HG02588 (cell line): Measurements from ENCODE around the gene UST.
"Not testable (repeated sequence)": the region's sequence is repeated elsewhere in the genome, so short reads cannot be mapped to it uniquely, and the experiment has no call there.

Experiments
- ATAC-seq: cut with Tn5 transposase; IDR thresholded peaks from one replicate; pipeline ENCODE4 v1.9.1; 2021; ENCODE audit warnings: mild to moderate bottlenecking, moderate library complexity; ENCODE audit not compliant: unreplicated experiment

Gene UST

DNA sequence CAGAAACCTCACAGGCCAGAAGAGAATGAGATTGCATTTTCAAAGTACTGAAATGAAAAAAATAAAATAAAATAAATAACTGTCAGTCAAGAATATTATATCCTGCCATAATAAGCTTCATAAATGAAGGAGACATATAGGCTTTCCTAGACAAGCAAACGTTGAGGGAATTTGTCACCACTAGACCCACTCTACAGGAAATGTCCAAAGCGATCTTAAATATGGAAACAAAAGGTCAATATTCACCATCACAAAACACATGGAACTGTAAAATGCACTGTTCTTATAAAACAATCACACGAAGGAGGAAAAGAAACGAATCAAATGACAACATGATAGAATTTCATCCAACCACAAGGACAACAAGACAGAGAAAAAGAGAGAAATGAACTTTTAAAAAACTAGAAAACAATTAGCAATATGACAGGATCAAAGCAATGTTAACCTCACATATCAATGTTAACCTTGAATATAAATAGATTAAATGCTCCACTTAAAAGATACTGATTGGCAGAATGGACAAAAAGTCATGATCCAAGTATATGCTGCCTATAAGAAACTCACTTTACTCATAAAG is 352.0 kb downstream of the UST start:
- ATAC-seq: no peak

DNA sequence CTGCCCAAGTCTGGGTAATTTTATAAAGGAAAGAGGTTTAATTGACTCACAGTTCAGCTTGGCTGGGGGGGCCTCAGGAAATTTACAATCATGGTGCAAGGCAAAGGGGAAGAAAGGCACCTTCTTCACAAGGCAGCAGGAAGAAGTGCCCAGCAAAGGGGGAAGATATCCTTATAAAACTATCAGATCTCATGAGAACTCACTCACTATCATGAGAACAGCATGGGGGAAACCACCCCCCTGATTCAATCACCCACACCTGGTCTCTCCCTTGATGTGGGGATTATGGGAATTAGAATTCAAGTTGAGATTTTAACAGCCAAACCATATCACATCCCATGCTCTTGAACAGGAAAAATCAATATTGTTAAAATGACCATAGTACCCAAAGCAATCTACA is 355.5 kb downstream of the UST start:
- ATAC-seq: no peak

DNA sequence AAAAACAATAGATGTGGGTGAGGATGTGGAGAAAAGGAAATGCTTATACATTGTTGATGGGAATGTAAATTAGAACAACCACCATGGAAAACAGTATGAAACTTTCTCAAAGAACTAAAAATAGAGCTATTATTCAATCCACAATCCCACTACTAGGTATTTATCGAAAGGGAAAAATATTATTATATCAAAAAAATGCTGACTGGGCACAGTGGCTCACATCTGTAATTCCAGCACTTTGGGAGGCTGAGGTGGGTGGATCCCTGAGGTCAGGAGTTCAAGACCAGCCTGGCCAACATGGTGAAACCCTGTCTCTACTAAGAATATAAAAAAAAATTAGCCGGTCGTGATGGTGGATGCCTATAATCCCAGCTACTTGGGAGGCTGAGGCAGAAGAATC is 357.1 kb downstream of the UST start:
- not testable (repeated sequence) for ATAC-seq

DNA sequence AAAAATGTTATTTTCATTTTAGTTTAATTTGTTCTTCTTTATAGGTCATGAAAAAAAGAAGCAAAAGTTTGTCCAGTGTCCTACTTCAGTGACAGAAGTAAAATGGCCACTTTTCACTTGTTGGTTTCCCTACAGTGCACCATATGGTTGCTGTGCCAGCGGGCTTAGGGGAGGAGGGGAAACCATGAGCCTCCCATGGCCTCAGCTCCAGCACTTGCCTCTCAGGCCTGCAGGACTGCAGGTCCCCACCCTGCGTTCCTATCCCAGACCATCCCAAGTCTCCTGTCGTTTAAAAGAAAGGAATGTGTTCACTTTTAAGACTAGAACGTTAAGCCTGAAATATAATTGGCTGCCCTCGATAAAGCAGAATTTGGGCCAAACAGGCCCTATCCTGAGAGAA is 360.7 kb downstream of the UST start:
- no peak for ATAC-seq

DNA sequence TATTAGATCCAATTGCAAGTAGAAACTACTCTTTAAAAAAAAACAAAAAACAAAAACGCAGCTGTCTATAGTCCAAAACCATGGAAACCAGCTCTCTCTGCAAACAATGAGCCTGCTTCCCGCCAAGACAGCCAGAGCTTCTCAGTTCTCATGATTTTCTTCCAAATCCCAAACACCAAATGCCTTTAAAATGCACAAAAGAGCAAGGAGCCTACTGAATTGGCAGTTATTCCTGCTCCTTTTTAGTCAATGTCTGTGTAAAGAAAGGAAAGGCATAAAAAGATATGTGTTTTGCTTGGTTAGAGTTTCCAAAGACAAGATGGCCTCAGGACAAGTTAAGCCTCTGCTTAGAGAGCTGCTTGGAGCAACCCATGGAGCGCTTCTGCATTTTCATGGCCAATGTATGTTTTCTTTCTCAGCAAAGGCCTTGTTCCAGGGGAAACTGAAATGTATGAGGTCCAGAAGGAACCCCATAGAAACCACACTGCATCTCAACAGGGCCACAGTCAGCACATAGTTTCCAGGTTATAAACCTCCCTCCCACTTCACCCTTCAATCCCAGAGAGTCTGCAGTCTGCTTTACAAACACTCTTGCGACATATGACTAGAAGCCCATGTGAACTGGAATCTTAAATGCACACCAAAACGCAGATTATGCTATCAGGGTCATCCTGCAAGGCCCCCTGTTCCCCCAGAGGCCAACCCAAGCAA is 361.4 kb downstream of the UST start:
- no peak for ATAC-seq

DNA sequence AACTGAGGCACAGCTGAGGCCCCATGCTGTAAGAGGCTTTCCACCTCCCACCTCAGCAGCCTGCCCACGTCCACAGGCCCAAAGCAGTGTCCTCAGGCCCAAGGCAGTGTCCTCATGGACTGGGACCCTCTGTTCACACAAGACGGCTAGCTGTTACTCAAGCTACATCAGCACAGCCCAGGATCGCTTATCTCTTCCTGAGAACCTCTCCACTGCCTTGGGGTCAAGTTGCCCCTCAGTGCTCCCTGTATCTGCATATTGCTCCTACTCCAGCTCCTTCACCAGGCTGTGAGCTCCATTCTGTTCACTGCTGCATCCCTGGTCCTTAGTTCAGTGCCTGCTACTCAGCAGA is 361.9 kb downstream of the UST start:
- no peak for ATAC-seq

DNA sequence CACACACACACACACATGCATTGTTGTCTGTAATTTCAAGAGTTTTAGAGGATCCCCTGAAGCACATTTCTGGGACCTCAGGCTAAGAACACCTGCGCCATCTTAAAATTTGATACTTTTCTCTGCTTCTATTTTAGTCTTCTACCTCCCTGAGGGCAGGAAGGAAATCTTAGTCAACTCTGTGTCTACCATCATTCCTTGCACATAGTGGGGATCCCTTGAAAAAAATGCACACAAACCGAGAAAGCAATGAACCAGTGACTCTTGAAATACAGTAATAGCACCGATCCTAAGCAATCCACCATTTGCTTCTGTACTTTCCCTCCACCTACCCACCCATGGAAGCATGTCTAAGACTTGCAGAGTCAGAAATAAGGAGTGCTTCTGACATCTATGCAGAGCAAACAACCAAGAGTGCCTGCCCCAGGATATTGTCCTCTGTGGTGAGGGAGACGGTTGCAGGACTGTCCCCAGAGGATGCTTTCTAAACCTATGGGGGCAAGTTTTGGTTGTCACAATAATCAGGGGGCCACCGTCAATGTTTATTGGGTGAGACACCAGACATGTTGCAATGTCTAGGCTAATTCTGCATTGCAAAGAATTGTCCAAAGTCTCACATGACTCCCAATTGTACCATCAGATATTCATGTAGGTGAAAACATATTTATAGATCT is 362.7 kb downstream of the UST start:
- ATAC-seq: no peak

DNA sequence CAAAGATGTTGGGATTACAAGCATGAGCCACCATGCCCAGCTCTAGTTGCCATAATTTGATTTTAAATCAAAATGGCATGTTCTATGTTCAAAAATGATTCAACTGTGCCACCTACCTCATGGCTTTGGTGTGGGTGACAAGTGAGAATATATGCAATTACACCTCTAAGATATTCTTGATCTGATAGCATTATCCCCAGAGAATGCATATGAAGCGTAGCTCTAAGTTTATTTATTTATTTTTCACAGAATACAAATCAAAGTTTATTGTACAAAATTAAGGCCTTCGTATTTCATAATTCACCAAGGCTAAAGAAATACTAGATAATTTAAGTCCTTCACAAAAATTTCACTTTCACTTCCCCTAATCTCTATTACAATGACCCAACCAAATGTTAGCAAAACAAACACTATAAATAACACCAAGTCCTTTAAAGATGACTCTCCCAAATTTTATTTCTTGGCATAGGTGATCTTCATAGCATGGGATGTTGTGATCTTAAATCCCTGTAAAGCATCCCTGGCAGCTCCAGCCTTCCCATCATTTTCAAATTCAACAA is 364.8 kb downstream of the UST start:
- ATAC-seq: peak; percentile 41

DNA sequence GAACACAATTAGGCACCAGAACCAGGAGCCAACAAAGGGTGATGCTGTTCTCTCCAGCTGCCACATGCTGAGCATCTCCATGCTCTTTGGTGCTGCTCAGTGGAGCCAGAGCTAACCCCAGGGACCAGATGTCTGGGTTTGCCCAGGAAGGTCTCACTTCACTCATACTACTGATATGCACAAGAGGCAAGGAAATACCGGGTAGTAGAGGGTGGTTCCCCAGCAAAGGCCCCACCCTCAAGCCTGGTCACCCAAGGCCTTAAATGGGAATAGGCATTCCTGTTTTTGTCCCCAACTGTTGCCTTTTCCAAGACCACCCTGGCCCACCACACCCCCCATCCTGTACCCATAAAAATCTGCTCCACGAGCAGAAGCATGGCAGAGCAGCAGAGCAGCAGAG is 366.1 kb downstream of the UST start:
- ATAC-seq: peak; percentile 60

DNA sequence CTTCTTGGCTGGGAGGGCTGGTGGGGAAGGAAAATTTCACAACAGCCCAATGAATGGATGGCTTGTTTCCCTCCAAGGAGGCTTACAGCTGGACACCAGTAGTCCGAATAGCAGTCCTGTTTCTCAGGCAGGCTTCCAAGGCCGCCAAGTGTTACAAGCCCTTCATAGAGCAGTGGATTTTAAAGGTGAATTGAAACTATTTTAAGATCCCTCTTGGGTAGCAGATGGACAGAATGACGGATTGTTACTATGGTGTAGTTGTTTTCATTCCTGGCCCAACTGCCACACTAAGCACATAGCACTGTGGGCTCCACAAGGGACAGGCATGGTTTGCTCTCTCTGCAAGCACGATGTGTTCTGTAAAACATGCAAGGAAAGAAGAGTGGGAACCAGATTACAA is 367.3 kb downstream of the UST start:
- ATAC-seq: no peak

DNA sequence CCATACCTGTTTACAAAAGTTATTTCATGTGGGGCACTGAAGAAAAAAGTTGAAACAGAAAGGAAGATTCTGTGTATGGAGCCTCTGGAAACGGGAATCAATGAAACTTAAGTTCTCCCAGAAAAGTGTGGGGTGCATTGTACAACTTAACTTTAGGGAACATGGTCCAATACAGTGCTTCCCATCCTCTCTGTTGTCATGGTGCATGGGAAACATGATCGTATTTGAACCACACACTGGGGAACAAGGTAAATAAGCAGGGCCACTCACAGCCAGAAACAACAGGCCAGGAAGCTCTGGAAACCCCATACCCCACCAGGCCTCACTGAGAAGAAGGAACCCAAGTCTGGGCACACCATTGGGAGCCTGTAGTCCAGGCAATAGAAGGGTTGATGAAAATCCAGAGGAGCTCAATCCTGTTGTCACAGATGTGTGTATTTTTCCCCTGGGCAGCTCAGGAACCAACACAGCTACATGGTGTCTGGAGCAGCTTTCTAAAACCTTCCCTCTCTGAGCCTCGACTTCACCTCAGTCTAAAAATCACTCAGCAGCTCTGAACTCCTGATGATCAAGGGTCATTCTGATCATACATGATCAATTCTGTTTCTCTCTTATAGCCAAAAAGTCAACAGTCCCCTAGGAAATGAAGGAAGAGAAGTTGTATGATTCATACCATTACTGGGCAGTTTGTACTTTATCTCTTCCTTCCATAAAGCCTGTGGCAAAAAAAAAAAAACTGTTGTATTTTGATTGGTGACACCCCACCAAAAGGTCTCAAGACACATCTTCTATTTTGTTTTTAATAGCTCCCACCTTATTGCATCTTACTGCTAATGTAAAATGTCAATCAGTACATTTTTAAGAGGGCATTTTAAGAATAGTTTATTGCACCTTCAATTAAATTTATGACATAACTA is 372.2 kb downstream of the UST start:
- ATAC-seq: no peak

DNA sequence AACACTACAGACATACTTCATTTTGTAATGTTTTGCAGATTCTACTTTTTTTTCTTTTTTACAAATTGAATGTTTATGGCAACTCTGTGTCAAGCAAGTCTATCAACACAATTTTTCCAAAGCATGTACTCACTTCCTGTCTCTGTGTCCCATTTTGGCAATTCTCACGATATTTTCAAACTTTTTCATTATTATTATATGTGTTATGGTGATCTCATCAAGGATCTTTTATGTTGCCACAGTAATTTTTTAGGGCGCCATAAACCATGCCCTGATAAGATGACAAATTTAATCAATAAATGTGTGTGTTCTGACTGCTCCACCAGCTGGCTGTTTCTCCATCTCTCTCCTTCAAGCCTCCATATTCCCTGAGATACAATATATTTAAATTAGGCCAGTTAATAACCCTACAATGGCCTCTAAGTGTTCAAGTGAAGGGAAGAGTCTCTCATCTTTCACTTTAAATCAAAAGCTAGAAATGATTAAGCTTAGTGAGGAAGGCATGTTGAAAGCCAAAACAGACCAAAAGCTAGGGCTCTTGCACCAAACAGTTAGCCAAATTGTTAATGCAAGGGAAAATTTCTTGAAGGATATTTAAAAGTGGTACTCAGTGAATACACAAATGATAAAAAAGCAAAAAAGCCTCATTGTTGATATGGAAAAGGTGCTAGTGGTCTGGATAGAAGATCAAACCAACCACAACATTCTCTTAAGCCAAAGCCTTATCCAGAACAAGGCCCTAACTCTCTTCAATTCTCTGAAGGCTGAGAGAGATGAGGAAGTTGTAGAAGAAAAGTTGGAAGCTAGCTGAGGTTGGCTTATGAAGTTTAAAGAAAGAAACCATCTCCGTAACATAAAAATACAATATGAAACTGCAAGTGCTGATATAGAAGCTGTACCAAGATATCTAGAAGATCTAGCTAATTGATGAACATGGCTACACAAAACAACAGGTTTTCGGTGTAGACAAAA is 376.3 kb downstream of the UST start:
- ATAC-seq: no peak

DNA sequence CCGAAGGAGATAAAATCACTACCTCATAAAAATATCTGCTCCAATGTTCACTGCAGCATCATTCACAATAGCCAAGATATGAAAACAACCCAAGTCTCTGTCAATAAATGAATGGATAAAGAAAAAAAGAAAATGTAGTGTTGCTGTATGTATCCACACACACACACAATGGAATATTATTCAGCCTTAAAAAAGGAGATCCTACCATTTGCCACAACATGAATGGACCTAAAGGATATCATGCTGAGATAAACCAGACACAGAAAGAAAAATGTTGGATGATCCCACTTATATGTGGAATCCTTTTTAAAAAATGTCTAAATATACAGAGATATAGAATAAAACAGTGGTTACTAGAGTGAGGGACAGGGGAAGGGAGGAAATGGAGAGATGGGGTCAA is 378.5 kb downstream of the UST start:
- no peak for ATAC-seq
